ENCODE data around the gene HGD. TPM values are rescaled to one million over a fixed set of nuclear protein-coding genes. Genes with fewer than 3 reads are reported as not detected.

HGD gene
- total and polyA plus RNA-seq, 10 of the 15 experiments (the other 5 are each of a cell fraction or from before 2014, with no cell fraction given) = 0.18 to 0.81 (median 0.40) TPM; not detected in 6

DNA sequence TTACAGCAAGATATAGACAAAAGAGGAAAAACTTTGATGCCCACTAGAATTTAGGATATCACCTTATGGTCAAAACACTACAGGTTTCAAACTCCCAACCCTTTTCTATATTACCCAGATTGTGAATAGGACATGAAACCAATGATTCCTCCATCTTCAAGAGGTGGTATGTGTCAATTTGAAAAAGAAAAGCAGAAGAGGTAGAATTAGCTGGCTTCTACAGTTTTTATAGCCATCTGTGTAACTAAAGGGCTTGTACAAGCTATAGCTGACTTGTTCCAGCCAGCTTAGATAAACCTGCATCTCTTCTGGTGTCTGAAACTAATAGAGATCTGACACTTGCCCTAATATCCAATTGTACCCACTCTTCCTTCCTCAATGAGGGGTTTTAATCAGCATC is 24.9 kb upstream of the HGD start (continued):
- TF ChIP-seq, protein P1, sequence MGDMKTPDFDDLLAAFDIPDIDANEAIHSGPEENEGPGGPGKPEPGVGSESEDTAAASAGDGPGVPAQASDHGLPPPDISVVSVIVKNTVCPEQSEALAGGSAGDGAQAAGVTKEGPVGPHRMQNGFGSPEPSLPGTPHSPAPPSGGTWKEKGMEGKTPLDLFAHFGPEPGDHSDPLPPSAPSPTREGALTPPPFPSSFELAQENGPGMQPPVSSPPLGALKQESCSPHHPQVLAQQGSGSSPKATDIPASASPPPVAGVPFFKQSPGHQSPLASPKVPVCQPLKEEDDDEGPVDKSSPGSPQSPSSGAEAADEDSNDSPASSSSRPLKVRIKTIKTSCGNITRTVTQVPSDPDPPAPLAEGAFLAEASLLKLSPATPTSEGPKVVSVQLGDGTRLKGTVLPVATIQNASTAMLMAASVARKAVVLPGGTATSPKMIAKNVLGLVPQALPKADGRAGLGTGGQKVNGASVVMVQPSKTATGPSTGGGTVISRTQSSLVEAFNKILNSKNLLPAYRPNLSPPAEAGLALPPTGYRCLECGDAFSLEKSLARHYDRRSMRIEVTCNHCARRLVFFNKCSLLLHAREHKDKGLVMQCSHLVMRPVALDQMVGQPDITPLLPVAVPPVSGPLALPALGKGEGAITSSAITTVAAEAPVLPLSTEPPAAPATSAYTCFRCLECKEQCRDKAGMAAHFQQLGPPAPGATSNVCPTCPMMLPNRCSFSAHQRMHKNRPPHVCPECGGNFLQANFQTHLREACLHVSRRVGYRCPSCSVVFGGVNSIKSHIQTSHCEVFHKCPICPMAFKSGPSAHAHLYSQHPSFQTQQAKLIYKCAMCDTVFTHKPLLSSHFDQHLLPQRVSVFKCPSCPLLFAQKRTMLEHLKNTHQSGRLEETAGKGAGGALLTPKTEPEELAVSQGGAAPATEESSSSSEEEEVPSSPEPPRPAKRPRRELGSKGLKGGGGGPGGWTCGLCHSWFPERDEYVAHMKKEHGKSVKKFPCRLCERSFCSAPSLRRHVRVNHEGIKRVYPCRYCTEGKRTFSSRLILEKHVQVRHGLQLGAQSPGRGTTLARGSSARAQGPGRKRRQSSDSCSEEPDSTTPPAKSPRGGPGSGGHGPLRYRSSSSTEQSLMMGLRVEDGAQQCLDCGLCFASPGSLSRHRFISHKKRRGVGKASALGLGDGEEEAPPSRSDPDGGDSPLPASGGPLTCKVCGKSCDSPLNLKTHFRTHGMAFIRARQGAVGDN (IDR thresholded peaks at IDR 0.05) = no peak
- no peak for TF ChIP-seq ETV6 (conservative IDR thresholded peaks at IDR 0.05 in 1 of 2, IDR thresholded peaks at IDR 0.05 in 1 of 2; ENCODE audit: borderline replicate concordance in 1 of 2, low read depth in 1 of 2)
- TF ChIP-seq NFIC (IDR thresholded peaks at IDR 0.05; ENCODE audit: low read depth, low read length) = no peak
- TF ChIP-seq SIN3A (IDR thresholded peaks at IDR 0.05; ENCODE audit: low read depth, low read length) = no peak
- no peak for TF ChIP-seq RUNX3 (IDR thresholded peaks at IDR 0.05; ENCODE audit: low read length)
- no peak for TF ChIP-seq KLF5 (IDR thresholded peaks at IDR 0.05; ENCODE audit: partially characterized antibody)
- TF ChIP-seq, protein P2, sequence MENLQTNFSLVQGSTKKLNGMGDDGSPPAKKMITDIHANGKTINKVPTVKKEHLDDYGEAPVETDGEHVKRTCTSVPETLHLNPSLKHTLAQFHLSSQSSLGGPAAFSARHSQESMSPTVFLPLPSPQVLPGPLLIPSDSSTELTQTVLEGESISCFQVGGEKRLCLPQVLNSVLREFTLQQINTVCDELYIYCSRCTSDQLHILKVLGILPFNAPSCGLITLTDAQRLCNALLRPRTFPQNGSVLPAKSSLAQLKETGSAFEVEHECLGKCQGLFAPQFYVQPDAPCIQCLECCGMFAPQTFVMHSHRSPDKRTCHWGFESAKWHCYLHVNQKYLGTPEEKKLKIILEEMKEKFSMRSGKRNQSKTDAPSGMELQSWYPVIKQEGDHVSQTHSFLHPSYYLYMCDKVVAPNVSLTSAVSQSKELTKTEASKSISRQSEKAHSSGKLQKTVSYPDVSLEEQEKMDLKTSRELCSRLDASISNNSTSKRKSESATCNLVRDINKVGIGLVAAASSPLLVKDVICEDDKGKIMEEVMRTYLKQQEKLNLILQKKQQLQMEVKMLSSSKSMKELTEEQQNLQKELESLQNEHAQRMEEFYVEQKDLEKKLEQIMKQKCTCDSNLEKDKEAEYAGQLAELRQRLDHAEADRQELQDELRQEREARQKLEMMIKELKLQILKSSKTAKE (IDR thresholded peaks at IDR 0.05; ENCODE audit: low read depth, poor library complexity, severe bottlenecking) = no peak

All from GM12878 (cell line).